Osteocyte (in vitro differentiated cells): ENCODE measurements around the gene HDAC9. TPM values are rescaled to one million over a fixed set of nuclear protein-coding genes. Genes with fewer than 3 reads are reported as not detected.

Experiments used
- DNase-seq: peaks from one replicate; pipeline ENCODE4 v3.0.0; 2021; ENCODE audit warnings: mixed read lengths; ENCODE audit not compliant: unreplicated experiment; ENCODE audit errors: extremely low spot score
- H3K27ac Mint-ChIP-seq: one replicate; pipeline ENCODE4 v1.8.0; 2021; ENCODE audit warnings: mild to moderate bottlenecking, mixed read lengths; ENCODE audit not compliant: unreplicated experiment
- H3K27me3 Mint-ChIP-seq: one replicate; pipeline ENCODE4 v1.8.0; 2021; ENCODE audit warnings: mixed read lengths; ENCODE audit not compliant: unreplicated experiment
- H3K36me3 Mint-ChIP-seq: one replicate; pipeline ENCODE4 v1.8.0; 2021; ENCODE audit warnings: mixed read lengths; ENCODE audit not compliant: unreplicated experiment
- H3K4me1 Mint-ChIP-seq: one replicate; pipeline ENCODE4 v1.8.0; 2021; ENCODE audit warnings: mixed read lengths; ENCODE audit not compliant: unreplicated experiment
- H3K4me3 Mint-ChIP-seq: one replicate; pipeline ENCODE4 v1.8.0; 2021; ENCODE audit warnings: mild to moderate bottlenecking, moderate library complexity, mixed read lengths; ENCODE audit not compliant: unreplicated experiment
- H3K9me3 Mint-ChIP-seq: one replicate; pipeline ENCODE4 v1.8.0; 2021; ENCODE audit warnings: mixed read lengths; ENCODE audit not compliant: unreplicated experiment
- CTCF ChIP-seq: fragments of 200-600 bp; sonication (generic); IDR thresholded peaks from 2 replicates; pipeline ENCODE4 v1.5.0; 2021; ENCODE audit warnings: antibody characterized with exemption, mild to moderate bottlenecking, moderate library complexity
- total RNA-seq: library from RNA; stranded (reverse); gene quantifications from 2 replicates; pipeline ENCODE4 v1.2.1, GENCODE V29; 2021

HDAC9 gene
- total RNA-seq, 1 donor from 2014 or later: 0.81 TPM

- no peaks in the 10 kb centered on the region for H3K9me3 Mint-ChIP-seq
- H3K4me1 Mint-ChIP-seq: peaks cover 29% of the 10 kb centered on the region
- H3K27ac Mint-ChIP-seq: no peak overlapping the region
- H3K36me3 Mint-ChIP-seq: no peaks in the 10 kb centered on the region
- DNase-seq: no peak
- TF ChIP-seq CTCF: no peak
- H3K27me3 Mint-ChIP-seq: no peaks in the 10 kb centered on the region
- no peak overlapping the region for H3K4me3 Mint-ChIP-seq
Measured at GRCh38 chr7:18497800-18498199, 2.3 kb downstream of the HDAC9 start.

- no peaks in the 10 kb centered on the region for H3K36me3 Mint-ChIP-seq
- no peaks in the 10 kb centered on the region for H3K27me3 Mint-ChIP-seq
- H3K9me3 Mint-ChIP-seq: no peaks in the 10 kb centered on the region
- no peak for DNase-seq
- no peak for TF ChIP-seq CTCF
- no peak overlapping the region for H3K4me3 Mint-ChIP-seq
- H3K4me1 Mint-ChIP-seq: peaks cover 29% of the 10 kb centered on the region
- no peak overlapping the region for H3K27ac Mint-ChIP-seq
Measured at GRCh38 chr7:18498341-18498740, 2.8 kb downstream of the HDAC9 start.

- no peak for DNase-seq
- Mint-ChIP-seq H3K27me3 (no peaks in the 10 kb centered on the region), H3K4me3 (no peak overlapping the region), H3K9me3 (no peaks in the 10 kb centered on the region), H3K36me3 (no peaks in the 10 kb centered on the region), H3K4me1 (peaks cover 30% of the 10 kb centered on the region), H3K27ac (no peak overlapping the region)
- no peak for TF ChIP-seq CTCF
Measured at GRCh38 chr7:18499407-18500177, 4.0 kb downstream of the HDAC9 start.

- H3K4me3 Mint-ChIP-seq: no peak overlapping the region
- H3K4me1 Mint-ChIP-seq: peaks cover 29% of the 10 kb centered on the region
- H3K27me3 Mint-ChIP-seq: no peaks in the 10 kb centered on the region
- H3K36me3 Mint-ChIP-seq: no peaks in the 10 kb centered on the region
- DNase-seq: no peak
- H3K9me3 Mint-ChIP-seq: peaks cover 3% of the 10 kb centered on the region
- H3K27ac Mint-ChIP-seq: no peak overlapping the region
- no peak for TF ChIP-seq CTCF
Measured at GRCh38 chr7:18503126-18503866, 7.7 kb downstream of the HDAC9 start.

- no peaks in the 10 kb centered on the region for H3K36me3 Mint-ChIP-seq
- no peak overlapping the region for H3K27ac Mint-ChIP-seq
- H3K9me3 Mint-ChIP-seq: peaks cover 3% of the 10 kb centered on the region
- TF ChIP-seq CTCF: no peak
- no peak for DNase-seq
- H3K27me3 Mint-ChIP-seq: no peaks in the 10 kb centered on the region
- H3K4me3 Mint-ChIP-seq: no peak overlapping the region
- peaks cover 43% of the 10 kb centered on the region for H3K4me1 Mint-ChIP-seq
Measured at GRCh38 chr7:18504965-18505364, 9.4 kb downstream of the HDAC9 start.
